OCI-LY1 (cell line): ENCODE results near the gene LRCH1.

Experiments used
- H2AFZ ChIP-seq: fragments of 200-600 bp; sonication (generic), shearing (Covaris generic); 2 replicates; pipeline ENCODE4 v1.6.0; 2014; ENCODE audit warnings: antibody characterized with exemption, mild to moderate bottlenecking, low read length
- H3F3A ChIP-seq: fragments of 200-600 bp; sonication (generic), shearing (Covaris generic); 2 replicates; pipeline ENCODE4 v1.6.0; 2014; ENCODE audit warnings: mild to moderate bottlenecking, antibody characterized with exemption, low read length, moderate library complexity; ENCODE audit not compliant: insufficient read depth
- H3K27ac ChIP-seq: fragments of 200-600 bp; sonication (generic); 2 replicates; pipeline ENCODE4 v1.5.1; 2014; ENCODE audit warnings: low read length, mixed run types, mild to moderate bottlenecking, low read depth; ENCODE audit not compliant: poor library complexity, severe bottlenecking
- H3K27me3 ChIP-seq: fragments of 200-600 bp; sonication (generic); 2 replicates; pipeline ENCODE4 v1.6.0; 2014; ENCODE audit warnings: antibody characterized with exemption, mild to moderate bottlenecking, low read length, moderate library complexity; ENCODE audit not compliant: insufficient read depth
- H3K36me3 ChIP-seq: fragments of 200-600 bp; sonication (generic); 2 replicates; pipeline ENCODE4 v1.6.1; 2014; ENCODE audit warnings: mild to moderate bottlenecking, antibody characterized with exemption, low read length, moderate library complexity, mixed read lengths; ENCODE audit not compliant: insufficient read depth
- H3K4me1 ChIP-seq: fragments of 200-600 bp; sonication (generic); 2 replicates; pipeline ENCODE4 v1.5.1; 2014; ENCODE audit warnings: mild to moderate bottlenecking, low read length, moderate library complexity; ENCODE audit not compliant: insufficient read depth, severe bottlenecking
- H3K4me2 ChIP-seq: fragments of 200-600 bp; sonication (generic), shearing (Covaris generic); 2 replicates; pipeline ENCODE4 v1.6.1; 2014; ENCODE audit warnings: low read length
- H3K4me3 ChIP-seq: fragments of 200-600 bp; sonication (generic); 2 replicates; pipeline ENCODE4 v1.5.1; 2014; ENCODE audit warnings: low read length, low read depth, mild to moderate bottlenecking, mixed read lengths; ENCODE audit not compliant: poor library complexity, severe bottlenecking
- H3K79me2 ChIP-seq: fragments of 200-600 bp; shearing (Covaris generic); 2 replicates; pipeline ENCODE4 v1.6.1; 2016; ENCODE audit warnings: mixed run types, low read length, mixed read lengths; ENCODE audit not compliant: insufficient read depth
- H3K9ac ChIP-seq: fragments of 200-600 bp; sonication (generic), shearing (Covaris generic); 2 replicates; pipeline ENCODE4 v1.6.1; 2014; ENCODE audit warnings: mild to moderate bottlenecking, low read length, mixed read lengths
- H3K9me2 ChIP-seq: fragments of 200-600 bp; sonication (generic), shearing (Covaris generic); 2 replicates; pipeline ENCODE4 v1.6.1; 2014; ENCODE audit warnings: low read depth, mild to moderate bottlenecking, low read length, mixed read lengths
- H3K9me3 ChIP-seq: fragments of 200-600 bp; shearing (Covaris generic); 2 replicates; pipeline ENCODE4 v1.6.1; 2014; ENCODE audit warnings: low read length, mixed read lengths
- H4K20me1 ChIP-seq: fragments of 200-600 bp; sonication (generic), shearing (Covaris generic); 2 replicates; pipeline ENCODE4 v1.6.0; 2016; ENCODE audit warnings: mild to moderate bottlenecking, low read length; ENCODE audit not compliant: insufficient read depth
- EZH2 ChIP-seq: fragments of 200-600 bp; sonication (generic), shearing (Covaris generic); IDR thresholded peaks from 2 replicates; pipeline ENCODE4 v1.8.0; 2017; ENCODE audit warnings: borderline replicate concordance, mixed run types, mild to moderate bottlenecking, antibody characterized with exemption, low read length, moderate library complexity, mixed read lengths
- TF ChIP-seq, protein P1 (sequence below): fragments of 200-600 bp; sonication (generic), shearing (Covaris generic); IDR thresholded peaks from 2 replicates; pipeline ENCODE4 v1.5.1; 2017; ENCODE audit warnings: mild to moderate bottlenecking, antibody characterized with exemption, low read length, moderate library complexity, mixed read lengths

LRCH1 gene

DNA sequence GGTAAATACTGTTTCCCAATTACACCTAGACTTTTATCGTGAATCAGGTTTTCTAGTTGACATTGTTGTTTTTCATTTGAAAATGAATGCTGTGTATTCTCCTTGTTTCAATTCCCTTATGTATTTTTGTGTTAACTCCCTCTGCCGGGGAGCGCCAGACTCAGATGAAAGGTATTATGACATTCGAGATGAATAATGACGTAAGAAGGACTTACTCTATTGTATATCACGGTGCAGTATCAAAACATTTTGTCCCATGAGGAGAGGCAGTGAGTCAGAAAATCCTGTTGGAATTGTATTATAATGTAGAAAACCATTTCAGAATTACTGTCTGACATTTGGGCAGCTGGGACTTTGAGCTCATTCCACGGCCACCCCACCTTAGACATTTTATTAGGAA lies 61.6 kb downstream of the LRCH1 start:
- Histone ChIP-seq H3K79me2 (no peaks in the 10 kb centered on the region), H3K27ac (no peak overlapping the region), H3F3A (no peaks in the 10 kb centered on the region), H3K9me3 (no peaks in the 10 kb centered on the region), H3K4me2 (no peak overlapping the region), H3K36me3 (no peaks in the 10 kb centered on the region; the same call in 1 of the 2 replicates), H3K4me1 (no peaks in the 10 kb centered on the region), H3K4me3 (no peak overlapping the region), H2AFZ (no peak overlapping the region), H3K9ac (no peak overlapping the region), H3K27me3 (no peaks in the 10 kb centered on the region), H3K9me2 (no peaks in the 10 kb centered on the region), H4K20me1 (no peaks in the 10 kb centered on the region; the same call in 1 of the 2 replicates)
- no peak for TF ChIP-seq EZH2
- TF ChIP-seq, protein P1, sequence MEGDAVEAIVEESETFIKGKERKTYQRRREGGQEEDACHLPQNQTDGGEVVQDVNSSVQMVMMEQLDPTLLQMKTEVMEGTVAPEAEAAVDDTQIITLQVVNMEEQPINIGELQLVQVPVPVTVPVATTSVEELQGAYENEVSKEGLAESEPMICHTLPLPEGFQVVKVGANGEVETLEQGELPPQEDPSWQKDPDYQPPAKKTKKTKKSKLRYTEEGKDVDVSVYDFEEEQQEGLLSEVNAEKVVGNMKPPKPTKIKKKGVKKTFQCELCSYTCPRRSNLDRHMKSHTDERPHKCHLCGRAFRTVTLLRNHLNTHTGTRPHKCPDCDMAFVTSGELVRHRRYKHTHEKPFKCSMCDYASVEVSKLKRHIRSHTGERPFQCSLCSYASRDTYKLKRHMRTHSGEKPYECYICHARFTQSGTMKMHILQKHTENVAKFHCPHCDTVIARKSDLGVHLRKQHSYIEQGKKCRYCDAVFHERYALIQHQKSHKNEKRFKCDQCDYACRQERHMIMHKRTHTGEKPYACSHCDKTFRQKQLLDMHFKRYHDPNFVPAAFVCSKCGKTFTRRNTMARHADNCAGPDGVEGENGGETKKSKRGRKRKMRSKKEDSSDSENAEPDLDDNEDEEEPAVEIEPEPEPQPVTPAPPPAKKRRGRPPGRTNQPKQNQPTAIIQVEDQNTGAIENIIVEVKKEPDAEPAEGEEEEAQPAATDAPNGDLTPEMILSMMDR: no peak; the same call in 1 of the 2 replicates

DNA sequence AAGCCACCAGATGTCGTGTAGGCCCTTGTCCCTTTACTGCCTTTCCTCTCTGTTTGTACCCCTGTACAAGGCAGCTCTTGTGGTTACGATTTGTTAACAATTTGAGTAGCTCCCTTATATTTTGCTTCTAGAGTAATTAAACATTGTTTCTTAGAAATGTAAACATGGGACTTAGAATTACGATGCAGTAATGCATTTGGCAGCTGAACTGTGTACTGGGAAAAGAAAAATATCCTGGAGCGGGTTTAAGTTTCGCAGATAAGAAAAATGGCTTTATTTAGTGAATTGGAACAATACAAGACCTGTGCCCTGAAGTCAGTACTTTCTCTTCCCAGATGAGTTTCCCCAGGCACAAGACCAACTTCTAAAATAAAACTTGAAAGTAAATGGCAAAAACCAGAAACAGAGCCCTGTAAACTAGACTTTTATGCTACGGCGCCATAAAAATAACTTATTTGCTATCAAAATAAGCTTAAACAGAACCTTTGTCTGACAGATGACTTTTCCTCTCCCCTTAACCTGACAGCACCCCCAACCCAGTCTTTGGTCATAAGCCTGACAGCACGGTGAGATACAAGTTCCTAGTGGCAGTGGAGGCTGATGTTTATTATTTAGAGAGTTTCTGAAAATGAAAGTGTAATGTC lies 63.0 kb downstream of the LRCH1 start:
- Histone ChIP-seq H3K9me2 (no peaks in the 10 kb centered on the region), H3K36me3 (no peaks in the 10 kb centered on the region), H3K4me2 (no peak overlapping the region), H3K4me3 (no peak overlapping the region), H3K4me1 (no peaks in the 10 kb centered on the region), H3K9ac (no peak overlapping the region), H3F3A (no peaks in the 10 kb centered on the region), H3K27ac (no peak overlapping the region), H3K27me3 (0 out of 2 replicates have a peak, but pooled peaks cover 3% of the 10 kb centered on the region), H3K79me2 (no peaks in the 10 kb centered on the region), H3K9me3 (no peaks in the 10 kb centered on the region), H4K20me1 (no peaks in the 10 kb centered on the region; the same call in 1 of the 2 replicates), H2AFZ (no peak overlapping the region)
- TF ChIP-seq, protein P1: no peak
- TF ChIP-seq EZH2: no peak

DNA sequence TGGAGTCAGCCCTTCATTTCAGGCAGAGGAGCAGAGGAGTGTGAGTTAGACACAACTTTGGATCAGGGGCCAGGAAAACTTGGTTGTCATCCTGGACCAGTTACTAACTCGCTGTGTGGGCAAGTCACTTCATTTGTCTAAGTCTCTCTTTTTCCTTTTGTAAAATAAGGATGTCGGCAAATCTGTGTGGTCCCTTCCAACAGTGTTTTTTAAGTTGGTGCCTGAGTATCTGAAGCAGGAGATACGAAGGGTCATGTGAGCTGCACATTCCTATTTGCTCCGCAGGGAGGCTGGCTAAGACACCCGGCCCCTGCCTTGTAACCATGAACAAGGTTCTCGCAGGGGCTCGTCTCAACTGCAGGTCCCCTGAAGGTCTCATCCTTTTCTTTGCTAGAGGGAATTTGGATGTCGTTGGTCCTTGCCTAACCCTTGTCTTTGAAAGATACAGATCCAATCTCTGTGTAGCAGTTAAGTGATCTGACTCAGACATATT lies 64.3 kb downstream of the LRCH1 start:
- Histone ChIP-seq H3K27ac (no peak overlapping the region), H4K20me1 (no peaks in the 10 kb centered on the region; the same call in 1 of the 2 replicates), H3K36me3 (no peaks in the 10 kb centered on the region), H3K4me3 (no peak overlapping the region), H3K9me3 (no peaks in the 10 kb centered on the region), H2AFZ (no peak overlapping the region), H3K4me2 (no peak overlapping the region), H3K4me1 (peaks cover 4% of the 10 kb centered on the region), H3K9ac (no peak overlapping the region), H3F3A (no peaks in the 10 kb centered on the region), H3K79me2 (no peaks in the 10 kb centered on the region), H3K9me2 (no peaks in the 10 kb centered on the region), H3K27me3 (0 out of 2 replicates have a peak, but pooled peaks cover 3% of the 10 kb centered on the region)
- TF ChIP-seq, protein P1: no peak
- TF ChIP-seq EZH2: no peak
